Rectal smooth muscle tissue (tissue), 1 donor: Measurements from ENCODE around the gene RIGI.

ENCODE experiments used
- H3K27ac ChIP-seq: one replicate; pipeline ENCODE4 v1.7.0; 2013; ENCODE audit warnings: low read depth, low read length, inconsistent platforms
- H3K27me3 ChIP-seq: one replicate; pipeline ENCODE4 v1.7.0; 2013; ENCODE audit warnings: low read length; ENCODE audit not compliant: control insufficient read depth, insufficient read depth
- H3K36me3 ChIP-seq: one replicate; pipeline ENCODE4 v1.7.0; 2013; ENCODE audit warnings: low read length; ENCODE audit not compliant: control insufficient read depth, insufficient read depth
- H3K4me1 ChIP-seq: one replicate; pipeline ENCODE4 v1.7.0; 2013; ENCODE audit warnings: low read length; ENCODE audit not compliant: control insufficient read depth, insufficient read depth
- H3K4me3 ChIP-seq: one replicate; pipeline ENCODE4 v1.7.0; 2013; ENCODE audit warnings: low read length
- H3K9ac ChIP-seq: one replicate; pipeline ENCODE4 v1.7.0; 2013; ENCODE audit warnings: low read length

Gene RIGI

GRCh38 chr9:32483343-32483742 is 42.7 kb downstream of the RIGI start:
- Histone ChIP-seq H3K4me1 (no peaks in the 10 kb centered on the region), H3K27me3 (no peaks in the 10 kb centered on the region), H3K9ac (no peak overlapping the region), H3K4me3 (no peak overlapping the region), H3K36me3 (peaks cover 27% of the 10 kb centered on the region), H3K27ac (no peak overlapping the region)
